ENCODE results near the gene SH3BGRL2. TPM values are rescaled to one million over a fixed set of nuclear protein-coding genes. Genes with fewer than 3 reads are reported as not detected.

SH3BGRL2 gene
- total RNA-seq, 1 experiment from 2014 or later = 13.5 TPM

DNA sequence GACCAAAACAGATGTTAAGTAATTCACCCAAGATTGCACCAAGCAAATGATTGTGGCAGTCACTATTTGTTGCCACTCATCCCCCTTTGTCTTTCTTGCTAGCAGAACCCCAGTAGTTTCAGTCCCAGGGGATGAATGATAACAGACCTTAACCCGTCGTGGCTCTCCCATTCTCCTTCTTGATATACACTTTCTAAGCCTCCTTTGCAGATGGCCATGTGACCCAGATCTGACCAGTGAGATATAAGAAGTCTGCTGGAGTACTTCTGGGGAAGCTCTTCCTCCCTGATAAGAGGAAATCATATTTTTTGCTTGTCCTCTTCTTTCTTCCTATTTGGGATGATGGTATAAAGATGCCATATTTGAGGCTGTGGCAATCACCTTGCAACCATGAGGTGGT is 9.6 kb upstream of the SH3BGRL2 start:
- H3K4me3 ChIP-seq (ENCODE audit: low read depth, low read length, poor library complexity, severe bottlenecking) = no peak overlapping the region
- CTCF ChIA-PET = no interaction called here
- TF ChIP-seq, protein P1, sequence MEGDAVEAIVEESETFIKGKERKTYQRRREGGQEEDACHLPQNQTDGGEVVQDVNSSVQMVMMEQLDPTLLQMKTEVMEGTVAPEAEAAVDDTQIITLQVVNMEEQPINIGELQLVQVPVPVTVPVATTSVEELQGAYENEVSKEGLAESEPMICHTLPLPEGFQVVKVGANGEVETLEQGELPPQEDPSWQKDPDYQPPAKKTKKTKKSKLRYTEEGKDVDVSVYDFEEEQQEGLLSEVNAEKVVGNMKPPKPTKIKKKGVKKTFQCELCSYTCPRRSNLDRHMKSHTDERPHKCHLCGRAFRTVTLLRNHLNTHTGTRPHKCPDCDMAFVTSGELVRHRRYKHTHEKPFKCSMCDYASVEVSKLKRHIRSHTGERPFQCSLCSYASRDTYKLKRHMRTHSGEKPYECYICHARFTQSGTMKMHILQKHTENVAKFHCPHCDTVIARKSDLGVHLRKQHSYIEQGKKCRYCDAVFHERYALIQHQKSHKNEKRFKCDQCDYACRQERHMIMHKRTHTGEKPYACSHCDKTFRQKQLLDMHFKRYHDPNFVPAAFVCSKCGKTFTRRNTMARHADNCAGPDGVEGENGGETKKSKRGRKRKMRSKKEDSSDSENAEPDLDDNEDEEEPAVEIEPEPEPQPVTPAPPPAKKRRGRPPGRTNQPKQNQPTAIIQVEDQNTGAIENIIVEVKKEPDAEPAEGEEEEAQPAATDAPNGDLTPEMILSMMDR (conservative IDR thresholded peaks at IDR 0.05; ENCODE audit: low read depth, low read length) = no peak
- no peak for TF ChIP-seq EZH2 (IDR thresholded peaks at IDR 0.05; ENCODE audit: borderline replicate concordance, low read depth, low read length, poor library complexity, severe bottlenecking)
- intact Hi-C loops (cut with micrococcal nuclease; ENCODE audit: unreplicated experiment) = no loop called here
- no peak overlapping the region for H3K27ac ChIP-seq (ENCODE audit: low read depth, low read length, poor library complexity, severe bottlenecking)
- H3K27me3 ChIP-seq (replicated peaks; ENCODE audit: insufficient read depth, low read depth, low read length, poor library complexity) = no peaks in the 10 kb centered on the region
- no peaks in the 10 kb centered on the region for H3K36me3 ChIP-seq (ENCODE audit: insufficient read depth, low read length, poor library complexity, severe bottlenecking)
- POLR2A ChIA-PET (ENCODE audit: low non-redundant PET) = no interaction called here
- H3K4me1 ChIP-seq (ENCODE audit: insufficient read depth, low read length, poor library complexity, severe bottlenecking) = no peaks in the 10 kb centered on the region
- BruUV-seq (replicated peaks) = no TSS peak
- no peak for DNase-seq (ENCODE audit: low spot score)
- H3K9me3 ChIP-seq (ENCODE audit: low read depth, low read length, poor library complexity, severe bottlenecking) = no peaks in the 10 kb centered on the region

DNA sequence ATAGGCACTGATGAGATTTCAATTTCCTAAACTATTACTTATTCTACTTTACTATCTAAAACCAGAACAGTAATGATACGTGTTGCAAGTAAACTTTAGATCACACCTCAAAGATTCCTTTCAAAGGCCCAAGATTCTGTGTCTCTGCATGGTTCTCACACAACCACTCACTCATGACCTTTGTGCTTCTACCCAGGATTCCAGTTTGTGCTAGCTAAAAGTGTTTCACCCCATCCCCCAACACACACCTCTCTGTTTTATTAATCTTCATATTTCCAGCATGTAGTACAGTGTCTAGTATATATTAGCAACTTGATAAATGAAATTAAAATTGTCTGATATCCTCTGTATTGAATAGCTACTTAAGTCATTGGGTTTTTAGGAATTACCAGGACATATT is 8.8 kb upstream of the SH3BGRL2 start:
- H3K36me3 ChIP-seq (ENCODE audit: insufficient read depth, low read length, poor library complexity, severe bottlenecking) = no peaks in the 10 kb centered on the region
- H3K4me1 ChIP-seq (ENCODE audit: insufficient read depth, low read length, poor library complexity, severe bottlenecking) = no peaks in the 10 kb centered on the region
- DNase-seq (ENCODE audit: low spot score) = no peak
- BruUV-seq (replicated peaks) = no TSS peak
- intact Hi-C loops (cut with micrococcal nuclease; ENCODE audit: unreplicated experiment) = no loop called here
- H3K9me3 ChIP-seq (ENCODE audit: low read depth, low read length, poor library complexity, severe bottlenecking) = no peaks in the 10 kb centered on the region
- TF ChIP-seq EZH2 (IDR thresholded peaks at IDR 0.05; ENCODE audit: borderline replicate concordance, low read depth, low read length, poor library complexity, severe bottlenecking) = no peak
- TF ChIP-seq, protein P1 (conservative IDR thresholded peaks at IDR 0.05; ENCODE audit: low read depth, low read length) = no peak
- no peak overlapping the region for H3K4me3 ChIP-seq (ENCODE audit: low read depth, low read length, poor library complexity, severe bottlenecking)
- POLR2A ChIA-PET (ENCODE audit: low non-redundant PET) = no interaction called here
- H3K27me3 ChIP-seq (replicated peaks; ENCODE audit: insufficient read depth, low read depth, low read length, poor library complexity) = no peaks in the 10 kb centered on the region
- CTCF ChIA-PET = interaction anchor here (0.6 kb wide), 1 partner anchor 50 kb away, joined by 7 read pairs; no protein-coding TSS in a partner anchor
- H3K27ac ChIP-seq (ENCODE audit: low read depth, low read length, poor library complexity, severe bottlenecking) = no peak overlapping the region

DNA sequence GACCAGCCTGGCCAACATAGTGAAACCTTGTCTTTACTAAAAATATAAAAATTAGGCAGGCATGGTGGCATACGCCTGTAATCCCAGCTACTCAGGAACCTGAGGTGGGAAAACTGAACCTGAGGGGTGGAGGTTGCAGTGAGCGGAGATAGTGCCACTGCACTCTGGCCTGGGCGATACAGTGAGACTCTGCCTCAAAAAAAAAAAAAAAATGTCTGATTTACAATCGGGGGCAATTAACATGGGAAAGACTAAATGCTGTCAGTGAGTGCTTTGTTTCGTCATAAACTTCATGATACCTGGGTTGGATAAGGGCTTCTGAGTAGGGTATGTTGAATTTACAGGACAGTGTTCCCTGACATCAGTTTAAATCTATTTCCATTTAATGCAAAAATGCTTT is 8.0 kb upstream of the SH3BGRL2 start:
- H3K4me3 ChIP-seq (ENCODE audit: low read depth, low read length, poor library complexity, severe bottlenecking) = no peak overlapping the region
- no peaks in the 10 kb centered on the region for H3K4me1 ChIP-seq (ENCODE audit: insufficient read depth, low read length, poor library complexity, severe bottlenecking)
- no peak for DNase-seq (ENCODE audit: low spot score)
- H3K27me3 ChIP-seq (replicated peaks; ENCODE audit: insufficient read depth, low read depth, low read length, poor library complexity) = no peaks in the 10 kb centered on the region
- H3K9me3 ChIP-seq (ENCODE audit: low read depth, low read length, poor library complexity, severe bottlenecking) = no peaks in the 10 kb centered on the region
- ChIA-PET POLR2A (ENCODE audit: low non-redundant PET) (no interaction called here), CTCF (no interaction called here)
- no peak for TF ChIP-seq EZH2 (IDR thresholded peaks at IDR 0.05; ENCODE audit: borderline replicate concordance, low read depth, low read length, poor library complexity, severe bottlenecking)
- TF ChIP-seq, protein P1 (conservative IDR thresholded peaks at IDR 0.05; ENCODE audit: low read depth, low read length) = no peak
- intact Hi-C loops (cut with micrococcal nuclease; ENCODE audit: unreplicated experiment) = no loop called here
- no TSS peak for BruUV-seq (replicated peaks)
- H3K27ac ChIP-seq (ENCODE audit: low read depth, low read length, poor library complexity, severe bottlenecking) = no peak overlapping the region
- H3K36me3 ChIP-seq (ENCODE audit: insufficient read depth, low read length, poor library complexity, severe bottlenecking) = no peaks in the 10 kb centered on the region
